Stimulated activated CD4-positive, alpha-beta T cell treated with anti-CD3 and anti-CD28 coated beads, Interleukin-2, amount 100 ng/mL, for 4 hours (primary cell): ENCODE results near the gene KIF4A.

Experiments used
- DNase-seq: peaks from one replicate; pipeline ENCODE4 v3.0.0-alpha.2; 2020; ENCODE audit warnings: low read depth

KIF4A gene

DNA sequence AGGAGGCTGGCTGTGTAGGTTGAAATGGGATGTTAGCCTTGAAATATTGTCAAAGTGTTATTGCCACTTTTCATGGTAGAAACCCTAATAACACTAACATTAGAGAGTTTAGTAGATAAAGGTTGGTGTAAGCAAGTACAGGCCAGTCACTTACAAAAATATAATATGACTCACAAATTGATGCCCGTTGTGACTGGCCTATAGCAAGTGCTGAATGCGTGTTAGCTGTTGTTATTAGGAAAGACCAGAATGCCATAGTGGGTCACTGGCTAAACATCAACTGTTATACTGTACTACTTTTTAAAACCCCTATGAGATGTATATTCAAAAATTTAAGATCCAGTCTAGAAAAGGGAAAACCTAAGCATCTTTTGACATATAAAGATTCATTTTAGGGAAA, 112.8 kb downstream of the KIF4A start:
- DNase-seq, result no peak

GRCh38 chrX:70405003-70405402, 115.1 kb downstream of the KIF4A start:
- no peak for DNase-seq

DNA sequence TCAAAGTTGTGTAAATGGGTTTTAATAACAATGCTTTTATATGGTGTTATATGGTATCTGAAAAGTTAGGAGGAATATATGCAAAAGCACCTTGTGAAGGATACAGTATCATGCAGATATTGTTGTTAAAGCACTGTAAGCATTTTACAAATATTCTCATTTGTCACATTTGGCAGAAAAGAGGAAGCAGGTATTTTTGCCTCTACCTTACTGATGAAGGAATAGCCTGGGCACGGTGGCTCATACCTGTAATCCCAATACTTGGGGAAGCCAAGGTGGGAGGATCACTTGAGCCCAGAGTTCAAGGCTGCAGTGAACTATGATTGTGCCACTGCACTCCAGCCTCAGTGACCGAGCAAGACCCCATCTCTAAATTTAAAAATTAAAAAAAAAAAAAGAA, 121.0 kb downstream of the KIF4A start:
- DNase-seq, result no peak

GRCh38 chrX:70411475-70411874, 121.6 kb downstream of the KIF4A start:
- no peak for DNase-seq

GRCh38 chrX:70421618-70422017, 131.7 kb downstream of the KIF4A start:
- no peak for DNase-seq

- no peak for DNase-seq
Observed at GRCh38 chrX:70422851-70423341, 133.0 kb downstream of the KIF4A start, which contains the start of gene GDPD2. Gene GDPD2, plus strand, starts transcription at chrX:70423314. Its CDS starts 1,671 bp downstream, at chrX:70424985.

GRCh38 chrX:70423936-70424675, 134.2 kb downstream of the KIF4A start:
- no peak for DNase-seq

DNA sequence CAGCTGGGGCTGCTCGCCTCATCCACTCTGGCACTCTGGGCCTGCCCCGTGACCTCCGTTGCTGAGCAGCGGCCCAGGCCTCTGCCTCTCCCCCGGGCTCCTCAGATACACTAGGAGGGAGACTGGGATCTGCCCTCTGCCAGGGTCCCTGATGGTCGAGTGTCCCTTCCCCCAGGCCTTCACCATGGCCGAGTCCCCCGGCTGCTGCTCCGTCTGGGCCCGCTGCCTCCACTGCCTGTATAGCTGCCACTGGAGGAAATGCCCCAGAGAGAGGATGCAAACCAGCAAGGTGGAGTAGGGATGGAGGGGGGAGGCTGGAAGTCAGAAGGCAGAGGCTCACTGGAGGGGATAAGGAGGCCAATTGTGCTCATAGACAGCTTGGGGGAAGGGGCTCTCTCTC, 134.9 kb downstream of the KIF4A start:
- no peak for DNase-seq

GRCh38 chrX:70426286-70427278, 136.7 kb downstream of the KIF4A start:
- no peak for DNase-seq

DNA sequence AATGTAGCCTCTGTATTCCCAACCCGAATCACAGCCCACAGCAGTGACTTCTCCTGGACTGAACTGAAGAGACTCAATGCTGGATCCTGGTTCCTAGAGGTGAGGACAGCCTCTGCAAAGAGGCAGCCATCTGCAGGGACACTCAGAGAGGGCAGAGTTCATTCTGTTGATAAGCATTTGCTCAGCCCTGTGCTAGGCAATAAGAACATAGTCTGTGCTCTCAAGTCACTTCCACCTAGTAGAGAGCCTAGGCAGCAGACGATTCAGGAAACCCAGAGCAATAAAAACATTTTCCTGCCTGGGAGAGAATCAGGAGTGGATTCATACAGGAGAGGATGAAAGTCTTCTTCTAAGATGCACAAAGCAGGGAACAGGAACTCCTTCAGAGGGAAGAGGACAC, 137.5 kb downstream of the KIF4A start:
- DNase-seq, result no peak

- DNase-seq, result no peak
Observed at GRCh38 chrX:70429759-70430158, 139.9 kb downstream of the KIF4A start.

- DNase-seq, result no peak
Observed at GRCh38 chrX:70432936-70433847, 143.3 kb downstream of the KIF4A start.

GRCh38 chrX:70433848-70434351, 144.0 kb downstream of the KIF4A start:
- peak; percentile 61 for DNase-seq

DNA sequence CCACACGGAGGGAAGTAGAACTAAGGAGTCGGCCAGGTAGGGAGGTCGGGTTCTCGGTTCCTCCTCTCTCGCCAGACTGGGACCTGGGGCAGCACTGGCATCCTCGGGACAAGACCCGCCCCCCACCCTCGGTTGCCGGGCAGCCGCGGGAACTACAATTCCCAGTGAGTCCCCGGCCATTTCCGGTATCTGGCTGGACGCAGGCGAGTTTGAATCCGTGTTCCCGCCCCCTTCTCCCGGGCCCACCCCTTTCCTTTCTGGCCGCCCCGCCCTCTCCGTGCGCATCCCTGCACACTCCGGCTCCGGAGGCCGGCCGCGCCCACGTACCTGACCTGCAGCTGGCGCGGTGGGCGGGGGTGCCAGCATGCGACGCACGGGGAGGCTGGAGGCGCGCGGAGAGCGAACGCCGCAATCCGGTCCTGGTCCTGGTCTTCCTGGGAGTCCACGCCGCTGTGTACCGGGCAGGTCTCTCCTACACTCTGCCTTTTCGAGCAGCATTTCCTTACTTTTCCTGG, 144.5 kb downstream of the KIF4A start:
- peak; percentile 46 for DNase-seq

GRCh38 chrX:70434914-70435586, 145.1 kb downstream of the KIF4A start:
- DNase-seq, result no peak

- no peak for DNase-seq
Observed at GRCh38 chrX:70436343-70436742, 146.4 kb downstream of the KIF4A start.

- DNase-seq, result no peak
Observed at GRCh38 chrX:70437011-70437410, 147.1 kb downstream of the KIF4A start.

DNA sequence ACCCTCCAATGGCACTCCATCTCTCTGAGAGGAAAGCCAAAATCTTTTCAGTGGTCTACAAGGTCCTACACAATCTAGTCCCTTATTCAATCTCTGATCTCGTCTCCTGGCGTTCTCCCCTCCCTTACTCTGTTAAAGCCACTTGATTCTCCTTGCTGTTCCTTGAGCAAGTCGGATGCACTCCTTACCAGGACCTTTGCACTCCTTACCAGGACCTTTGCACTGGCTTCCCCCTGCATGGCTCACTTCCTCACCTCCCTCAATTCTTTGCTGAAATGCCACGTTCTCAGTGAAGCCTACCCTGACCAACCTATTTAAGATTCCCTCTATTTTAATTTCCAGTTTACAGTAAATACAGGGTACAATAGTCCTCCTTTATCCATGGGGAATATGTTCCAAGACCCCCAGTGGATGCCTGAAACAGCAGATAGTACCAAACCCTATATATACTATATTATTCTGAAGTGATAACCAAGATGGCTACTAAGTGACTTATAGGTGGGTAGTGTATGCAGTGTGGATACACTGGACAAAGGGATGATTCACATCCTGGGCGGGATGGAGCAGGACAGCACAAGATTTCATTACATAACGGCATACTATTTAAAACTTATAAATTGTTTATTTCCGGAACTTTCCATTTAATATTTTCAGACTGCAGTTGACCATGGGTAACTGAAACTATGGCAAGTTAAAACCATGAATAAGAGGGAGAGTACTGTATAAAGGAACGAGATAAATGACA, 148.2 kb downstream of the KIF4A start:
- DNase-seq, result no peak

- DNase-seq, result no peak
Observed at GRCh38 chrX:70439016-70439415, 149.1 kb downstream of the KIF4A start.

GRCh38 chrX:70442224-70442623, 152.3 kb downstream of the KIF4A start:
- DNase-seq, result no peak
